ENCODE measurements around the gene IFNE. TPM values are rescaled to one million over a fixed set of nuclear protein-coding genes. Genes with fewer than 3 reads are reported as not detected.

The IFNE gene
- total and polyA plus RNA-seq, 2 donors (not counting 3 experiments of a cell fraction or from before 2014, with no cell fraction given), result 0.22 to 1.4 TPM

DNA sequence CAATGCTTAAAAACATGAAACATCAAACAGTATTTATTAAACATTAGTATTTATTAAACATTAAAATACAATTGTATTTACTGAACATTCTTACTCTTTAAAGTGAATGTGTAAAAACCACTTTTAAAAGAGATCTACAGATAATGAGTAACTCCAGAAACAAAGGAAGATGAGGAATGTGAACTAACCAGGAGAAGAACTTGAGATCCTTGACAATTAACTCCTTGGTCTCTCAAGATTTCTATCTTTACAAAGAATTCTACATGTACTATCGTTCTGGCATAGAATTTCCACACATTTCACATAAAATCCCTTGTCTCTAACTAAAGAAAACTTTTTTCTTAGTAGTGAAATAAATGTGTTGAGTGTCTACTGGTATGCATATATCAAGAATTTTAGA, 28.7 kb upstream of the IFNE start:
- H3K9ac ChIP-seq (replicated peaks; ENCODE audit: extremely low read depth, insufficient read depth, low read length), result no peak overlapping the region
- no peaks in the 10 kb centered on the region for H3K9me3 ChIP-seq (replicated peaks; ENCODE audit: control insufficient read depth, insufficient read depth, low read length)
- no peaks in the 10 kb centered on the region for H3K36me3 ChIP-seq (ENCODE audit: control insufficient read depth in 2 of 2, extremely low read depth in 1 of 2, insufficient read depth in 2 of 2, low read length in 2 of 2)
- no TSS peak for BruUV-seq (replicated peaks)
- POLR2A ChIA-PET, result no interaction called here
- intact Hi-C loops (cut with micrococcal nuclease) (no loop called here), dilution Hi-C loops (cut with MboI; ENCODE audit: extremely low pct_ligation_motif_present, low sequenced_read_pairs) (no loop called here)
- H4K20me1 ChIP-seq (replicated peaks; ENCODE audit: control insufficient read depth, extremely low read depth, insufficient read depth, low read length), result no peaks in the 10 kb centered on the region
- no peak overlapping the region for H3K4me2 ChIP-seq (ENCODE audit: insufficient read depth, low read length)
- peaks cover 25% of the 10 kb centered on the region for H3K4me1 ChIP-seq (ENCODE audit: control insufficient read depth, extremely low read depth, insufficient read depth, low read length)
- TF ChIP-seq EZH2 (IDR thresholded peaks at IDR 0.05; ENCODE audit: borderline replicate concordance, low read depth, low read length, severe bottlenecking) (no peak), JUN (IDR thresholded peaks at IDR 0.05; ENCODE audit: borderline replicate concordance, insufficient read depth, insufficient read length, low read depth) (no peak), POLR2A (IDR thresholded peaks at IDR 0.05; ENCODE audit: low read depth, low read length) (no peak), POLR2AphosphoS5 (IDR thresholded peaks at IDR 0.05; ENCODE audit: insufficient read depth, low read depth, low read length) (no peak), FOS (IDR thresholded peaks at IDR 0.05; ENCODE audit: borderline replicate concordance, insufficient read depth, low read length) (no peak), MYC (IDR thresholded peaks at IDR 0.05; ENCODE audit: low read depth, low read length) (no peak), GATA2 (IDR thresholded peaks at IDR 0.05; ENCODE audit: insufficient read depth, insufficient read length, low read depth, low read length) (no peak)
- TF ChIP-seq, protein P1, sequence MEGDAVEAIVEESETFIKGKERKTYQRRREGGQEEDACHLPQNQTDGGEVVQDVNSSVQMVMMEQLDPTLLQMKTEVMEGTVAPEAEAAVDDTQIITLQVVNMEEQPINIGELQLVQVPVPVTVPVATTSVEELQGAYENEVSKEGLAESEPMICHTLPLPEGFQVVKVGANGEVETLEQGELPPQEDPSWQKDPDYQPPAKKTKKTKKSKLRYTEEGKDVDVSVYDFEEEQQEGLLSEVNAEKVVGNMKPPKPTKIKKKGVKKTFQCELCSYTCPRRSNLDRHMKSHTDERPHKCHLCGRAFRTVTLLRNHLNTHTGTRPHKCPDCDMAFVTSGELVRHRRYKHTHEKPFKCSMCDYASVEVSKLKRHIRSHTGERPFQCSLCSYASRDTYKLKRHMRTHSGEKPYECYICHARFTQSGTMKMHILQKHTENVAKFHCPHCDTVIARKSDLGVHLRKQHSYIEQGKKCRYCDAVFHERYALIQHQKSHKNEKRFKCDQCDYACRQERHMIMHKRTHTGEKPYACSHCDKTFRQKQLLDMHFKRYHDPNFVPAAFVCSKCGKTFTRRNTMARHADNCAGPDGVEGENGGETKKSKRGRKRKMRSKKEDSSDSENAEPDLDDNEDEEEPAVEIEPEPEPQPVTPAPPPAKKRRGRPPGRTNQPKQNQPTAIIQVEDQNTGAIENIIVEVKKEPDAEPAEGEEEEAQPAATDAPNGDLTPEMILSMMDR (IDR thresholded peaks at IDR 0.05; ENCODE audit: extremely low read depth in 1 of 2, insufficient read depth in 1 of 2, low read depth in 1 of 2, low read length in 2 of 2), result no peak
- TF ChIP-seq, protein P2, sequence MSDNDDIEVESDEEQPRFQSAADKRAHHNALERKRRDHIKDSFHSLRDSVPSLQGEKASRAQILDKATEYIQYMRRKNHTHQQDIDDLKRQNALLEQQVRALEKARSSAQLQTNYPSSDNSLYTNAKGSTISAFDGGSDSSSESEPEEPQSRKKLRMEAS (IDR thresholded peaks at IDR 0.05; ENCODE audit: insufficient read depth, insufficient read length), result no peak
- peaks cover 65% of the 10 kb centered on the region for H3K79me2 ChIP-seq (ENCODE audit: control insufficient read depth, insufficient read depth, low read length)
- H3K27ac ChIP-seq (ENCODE audit: insufficient read depth, low read depth, low read length), result no peak overlapping the region
- no peaks in the 10 kb centered on the region for H3K9me1 ChIP-seq (replicated peaks; ENCODE audit: control insufficient read depth, extremely low read depth, insufficient read depth, low read length)
- H3K4me3 ChIP-seq (replicated peaks in 1 of 3; ENCODE audit: insufficient read depth in 1 of 3, low read depth in 1 of 3, low read length in 3 of 3), result no peak overlapping the region
- no peak for FAIRE-seq
- no peak overlapping the region for H2AFZ ChIP-seq (ENCODE audit: low read depth, low read length)
- DNase-seq (ENCODE audit: low read depth, low spot score), result no peak
- CTCF ChIA-PET, result interaction anchor here (0.8 to 1.8 kb wide), 3 partner anchors 9 to 179 kb away, joined by 3 to 4 read pairs (median 4); no protein-coding TSS in a partner anchor
- no peaks in the 10 kb centered on the region for H3K27me3 ChIP-seq (ENCODE audit: control insufficient read depth in 2 of 2, insufficient read depth in 2 of 2, low read length in 2 of 2)

Data from endothelial cell of umbilical vein (primary cell).